HepG2 (cell line): ENCODE data around the gene USP40. TPM values are rescaled to one million over a fixed set of nuclear protein-coding genes. Genes with fewer than 3 reads are reported as not detected.
A peak's percentile ranks its signal among the peaks of the same experiment; 100 is the strongest.

ENCODE experiments used
- ATAC-seq: fragments of 200-7000 bp; cut with Tn5 transposase; 3 replicates; pipeline ENCODE4 v1.9.1; 2020; ENCODE audit warnings: mild to moderate bottlenecking, moderate library complexity
- BruUV-seq: library from RNA; stranded (reverse); fragments of 400-500 nt; replicated peaks from 2 replicates; lab custom pipeline; 2021; lab: Mats Ljungman, UMichigan
- CTCF ChIA-PET: fragments of 300-600 bp; formaldehyde crosslinking; extraction: SDS; loops from one replicate; lab custom pipeline; 2021; ENCODE audit warnings: low total read pairs, inconsistent platforms, low intra/inter-chr PET ratio; lab: Yijun Ruan, JAX
- POLR2A ChIA-PET: fragments of 350-600 bp; sonication (Branson Sonifier 250); formaldehyde crosslinking; loops from one replicate; lab custom pipeline; 2020; ENCODE audit warnings: antibody characterized with exemption, inconsistent platforms; lab: Yijun Ruan, JAX
- DNase-seq: peaks from one replicate; pipeline ENCODE4 v3.0.0-alpha.2; 2015; ENCODE audit warnings: low spot score
- FAIRE-seq: peaks from 3 replicates; lab custom pipeline; 2011; peaks lifted over from hg19 to GRCh38; lab: Jason Lieb, UNC
- H2AFZ ChIP-seq: one replicate; pipeline ENCODE4 v1.6.1; 2011; ENCODE audit warnings: low read length, inconsistent platforms
- H3K27ac ChIP-seq: fragments of 300-600 bp; 3 replicates; pipeline ENCODE4 v1.8.0; 2011; ENCODE audit warnings: mixed run types, mild to moderate bottlenecking, mixed read lengths, low read length, inconsistent platforms; ENCODE audit not compliant: insufficient read depth; ENCODE audit errors: extremely low read length
- H3K27me3 ChIP-seq, 2 experiments: fragments of 200-600 bp in 1 of 2; 2 replicates in 1 of 2; 3 replicates in 1 of 2; pipeline versions ENCODE4 v1.6.0 to v1.8.0; 2011; ENCODE audit warnings: low read length in 2 of 2, mild to moderate bottlenecking in 2 of 2, moderate library complexity in 2 of 2, inconsistent platforms in 1 of 2; ENCODE audit not compliant: insufficient read depth in 2 of 2, control insufficient read depth in 1 of 2
- H3K36me3 ChIP-seq, 2 experiments: fragments of 200-600 bp in 1 of 2; replicated peaks in 1 of 2; 2 replicates in 1 of 2; 3 replicates in 1 of 2; pipeline versions ENCODE4 v1.5.1 to v1.8.0; 2011; ENCODE audit warnings: low read length in 2 of 2, inconsistent platforms in 1 of 2; ENCODE audit not compliant: insufficient read depth in 2 of 2, control insufficient read depth in 1 of 2
- H3K4me1 ChIP-seq: 2 replicates; pipeline ENCODE4 v1.5.1; 2012; ENCODE audit warnings: low read length, inconsistent platforms; ENCODE audit not compliant: insufficient read depth
- H3K4me2 ChIP-seq: 2 replicates; pipeline ENCODE4 v1.6.0; 2011; ENCODE audit warnings: low read depth, low read length, inconsistent platforms
- H3K4me3 ChIP-seq, 3 experiments: fragments of 200-600 bp in 1 of 3; sonication (generic), shearing (Covaris generic) in 1 of 3; replicated peaks in 1 of 3; 2 replicates each; pipeline ENCODE4 v1.5.1; 2011 to 2016; ENCODE audit warnings: low read length in 3 of 3, inconsistent platforms in 2 of 3, low read depth in 2 of 3, mild to moderate bottlenecking in 2 of 3, control low read depth in 1 of 3, mixed read lengths in 1 of 3; ENCODE audit not compliant: insufficient read depth in 1 of 3
- H3K79me2 ChIP-seq: one replicate; pipeline ENCODE4 v1.6.1; 2011; ENCODE audit warnings: low read length, inconsistent platforms; ENCODE audit not compliant: insufficient read depth
- H3K9ac ChIP-seq: 2 replicates; pipeline ENCODE4 v1.6.0; 2011; ENCODE audit warnings: mild to moderate bottlenecking, low read depth, low read length, inconsistent platforms; ENCODE audit not compliant: insufficient read depth
- H3K9me3 ChIP-seq: 2 replicates; pipeline ENCODE4 v1.5.1; 2012; ENCODE audit warnings: mild to moderate bottlenecking, low read length
- H4K20me1 ChIP-seq: 2 replicates; pipeline ENCODE4 v1.6.0; 2011; ENCODE audit warnings: inconsistent platforms, mild to moderate bottlenecking, low read length, moderate library complexity; ENCODE audit not compliant: insufficient read depth
- GLMP ChIP-seq: sonication (generic); formaldehyde crosslinking; IDR thresholded peaks from 2 replicates; pipeline ENCODE4 v1.9.0; 2021; ENCODE audit warnings: missing genetic modification reagents, mild to moderate bottlenecking, borderline replicate concordance
- MNT ChIP-seq: fragments of 450-650 bp; IDR thresholded peaks from 2 replicates; pipeline ENCODE4 v1.6.1; 2016
- PRDM10 ChIP-seq: sonication (generic); formaldehyde crosslinking; IDR thresholded peaks from 2 replicates; pipeline ENCODE4 v1.4.0; 2020; ENCODE audit warnings: low read depth, missing genetic modification reagents
- PRMT3 ChIP-seq: sonication (generic); formaldehyde crosslinking; IDR thresholded peaks from 2 replicates; pipeline ENCODE4 v1.8.1; 2022; ENCODE audit warnings: low read depth, mild to moderate bottlenecking, moderate library complexity, missing genetic modification reagents, borderline replicate concordance
- ZC3H13 ChIP-seq: sonication (generic); formaldehyde crosslinking; IDR thresholded peaks from 2 replicates; pipeline ENCODE4 v1.8.1; 2023; ENCODE audit warnings: mild to moderate bottlenecking, missing genetic modification reagents, moderate library complexity
- ZFY ChIP-seq: sonication (generic); formaldehyde crosslinking; IDR thresholded peaks from 2 replicates; pipeline ENCODE4 v1.4.0; 2020; ENCODE audit warnings: missing genetic modification reagents
- ZNF337 ChIP-seq: sonication (generic); formaldehyde crosslinking; IDR thresholded peaks from 2 replicates; pipeline ENCODE4 v1.5.1; 2020; ENCODE audit warnings: missing genetic modification reagents, low read depth, mild to moderate bottlenecking, borderline replicate concordance
- WGBS: methylation state at CpG from one replicate; pipeline ENCODE4 v1.1.6; 2017; ENCODE audit warnings: low lambda C conversion rate; 5-methylcytosine and 5-hydroxymethylcytosine counted together
- in situ Hi-C: cut with HindIII; loops from 2 replicates; pipeline ENCODE4 v1.10.0; 2017; ENCODE audit warnings: low pct_unique_long_range_greater_than_20kb; ENCODE audit not compliant: extremely low pct_ligation_motif_present
- intact Hi-C: fragments of 100-400 bp; cut with micrococcal nuclease; formaldehyde crosslinking; loops from one replicate; pipeline ENCODE4 v1.10.0; 2022; ENCODE audit not compliant: unreplicated experiment
- polyA plus RNA-seq, 8 experiments: library from polyadenylated mRNA; depleted of rRNA in 3 of 8; stranded (reverse) in 7 of 8; unstranded in 1 of 8; fragments of >200 nt; fragmentation: Illumina TruSeq in 4 of 8; extraction: Trizol in 4 of 8; gene quantifications; 2 replicates each; pipeline versions ENCODE4 v1.2.1 to v1.2.3, GENCODE V29; 2011 to 2016; ENCODE audit warnings: low read depth in 4 of 8, missing spikeins in 1 of 8, mixed read lengths in 1 of 8; ENCODE audit not compliant: insufficient read depth in 1 of 8
- total RNA-seq, 5 experiments: library from RNA; depleted of rRNA; stranded (reverse); fragments of >200 nt; fragmentation: Illumina TruSeq; extraction: Trizol; gene quantifications; 2 replicates each; pipeline ENCODE4 v1.2.3, GENCODE V29; 2016; ENCODE audit warnings: low read depth in 1 of 5

USP40 gene
- total and polyA plus RNA-seq, 2 of the 13 experiments (the other 11 are each of a cell fraction or from before 2014, with no cell fraction given): 41.0 to 46.3 TPM

- TF ChIP-seq PRDM10 (no peak), ZFY (no peak), PRMT3 (CRISPR knock-in tag) (no peak)
- TF ChIP-seq, all 625 proteins: peak for 0
Measured at GRCh38 chr2:233600386-233600785, 33.8 kb upstream of the USP40 start (continued).

GRCh38 chr2:233598952-233599351 is 32.4 kb upstream of the USP40 start:
- no peak for DNase-seq
- Histone ChIP-seq H3K9me3 (no peaks in the 10 kb centered on the region), H3K4me2 (no peak overlapping the region), H3K36me3 (no peaks in the 10 kb centered on the region), H3K27me3 (peaks cover 0 to 3% of the 10 kb centered on the region in 2 experiments; a peak in 1 of 5 replicates), H4K20me1 (no peaks in the 10 kb centered on the region), H3K4me3 (no peak overlapping the region), H3K9ac (no peak overlapping the region), H2AFZ (no peak overlapping the region), H3K79me2 (no peaks in the 10 kb centered on the region), H3K4me1 (peaks cover 8% of the 10 kb centered on the region), H3K27ac (no peak overlapping the region)
- WGBS: 37% methylated on average over 3 of the region's 3 CpGs
- in situ Hi-C loops (no loop called here), intact Hi-C loops (no loop called here)
- no peak for FAIRE-seq
- POLR2A ChIA-PET: no interaction called here
- BruUV-seq: no TSS peak
- ATAC-seq: no peak
- no peak for TF ChIP-seq ZC3H13
- TF ChIP-seq ZNF337: no peak
- TF ChIP-seq MNT: peak; percentile 55; the same call in 1 of the 2 replicates
- no peak for TF ChIP-seq ZFY
- no peak for TF ChIP-seq GLMP
- CTCF ChIA-PET: no interaction called here
